HepG2 (cell line): ENCODE measurements around the gene SNF8. TPM values are rescaled to one million over a fixed set of nuclear protein-coding genes. Genes with fewer than 3 reads are reported as not detected.

Source experiments
- FOSL2 ChIP-seq: sonication (generic); formaldehyde crosslinking; IDR thresholded peaks from 2 replicates; pipeline ENCODE4 v1.4.0; 2020; ENCODE audit warnings: missing genetic modification reagents
- FOXA3 ChIP-seq: IDR thresholded peaks from 2 replicates; pipeline ENCODE4 v1.6.1; 2016; ENCODE audit warnings: missing genetic modification reagents, missing compliant biosample characterization
- NFATC3 ChIP-seq: sonication (generic); formaldehyde crosslinking; IDR thresholded peaks from 2 replicates; pipeline ENCODE4 v1.5.1; 2020; ENCODE audit warnings: mild to moderate bottlenecking, missing genetic modification reagents
- REPIN1 ChIP-seq: sonication (generic); formaldehyde crosslinking; IDR thresholded peaks from 2 replicates; pipeline ENCODE4 v1.8.0; 2022; ENCODE audit warnings: missing genetic modification reagents, low read depth, mild to moderate bottlenecking, borderline replicate concordance
- SP140L ChIP-seq: sonication (generic); formaldehyde crosslinking; IDR thresholded peaks from 2 replicates; pipeline ENCODE4 v1.4.0; 2020; ENCODE audit warnings: missing genetic modification reagents, borderline replicate concordance
- SPEN ChIP-seq: sonication (generic); formaldehyde crosslinking; IDR thresholded peaks from 2 replicates; pipeline ENCODE4 v1.5.1; 2020; ENCODE audit warnings: low read depth, mild to moderate bottlenecking, missing genetic modification reagents
- ZKSCAN5 ChIP-seq: sonication (generic); formaldehyde crosslinking; IDR thresholded peaks from 2 replicates; pipeline ENCODE4 v1.5.1; 2020; ENCODE audit warnings: mild to moderate bottlenecking, missing genetic modification reagents
- ZNF234 ChIP-seq: sonication (generic); formaldehyde crosslinking; conservative IDR thresholded peaks from 2 replicates; pipeline ENCODE4 v1.5.1; 2020; ENCODE audit warnings: mild to moderate bottlenecking, missing genetic modification reagents
- ZNF260 ChIP-seq: sonication (generic); formaldehyde crosslinking; IDR thresholded peaks from 2 replicates; pipeline ENCODE4 v1.4.0; 2020; ENCODE audit warnings: missing genetic modification reagents, low read depth, mild to moderate bottlenecking, borderline replicate concordance
- ZNF263 ChIP-seq: sonication (generic); formaldehyde crosslinking; IDR thresholded peaks from 2 replicates; pipeline ENCODE4 v1.4.0; 2020; ENCODE audit warnings: missing genetic modification reagents
- ZNF382 ChIP-seq: sonication (generic); formaldehyde crosslinking; IDR thresholded peaks from 2 replicates; pipeline ENCODE4 v1.5.0; 2020; ENCODE audit warnings: missing genetic modification reagents, mild to moderate bottlenecking, borderline replicate concordance
- ZNF678 ChIP-seq: sonication (generic); formaldehyde crosslinking; IDR thresholded peaks from 2 replicates; pipeline ENCODE4 v1.4.0; 2020; ENCODE audit warnings: mild to moderate bottlenecking, missing genetic modification reagents
- ZSCAN25 ChIP-seq: sonication (generic); formaldehyde crosslinking; IDR thresholded peaks from 2 replicates; pipeline ENCODE4 v1.8.0; 2022; ENCODE audit warnings: mild to moderate bottlenecking, missing genetic modification reagents
- polyA plus RNA-seq, 8 experiments: library from polyadenylated mRNA; depleted of rRNA in 3 of 8; stranded (reverse) in 7 of 8; unstranded in 1 of 8; fragments of >200 nt; fragmentation: Illumina TruSeq in 4 of 8; extraction: Trizol in 4 of 8; gene quantifications; 2 replicates each; pipeline versions ENCODE4 v1.2.1 to v1.2.3, GENCODE V29; 2011 to 2016; ENCODE audit warnings: low read depth in 4 of 8, missing spikeins in 1 of 8, mixed read lengths in 1 of 8; ENCODE audit not compliant: insufficient read depth in 1 of 8
- total RNA-seq, 5 experiments: library from RNA; depleted of rRNA; stranded (reverse); fragments of >200 nt; fragmentation: Illumina TruSeq; extraction: Trizol; gene quantifications; 2 replicates each; pipeline ENCODE4 v1.2.3, GENCODE V29; 2016; ENCODE audit warnings: low read depth in 1 of 5
- TF ChIP-seq, protein P1 (sequence below): IDR thresholded peaks from 2 replicates; pipeline ENCODE4 v1.6.1; 2012; ENCODE audit warnings: low read length, improper control_type of control experiment
- TF ChIP-seq, protein P2 (sequence below): sonication (generic); formaldehyde crosslinking; IDR thresholded peaks from 2 replicates; pipeline ENCODE4 v1.8.0; 2022; ENCODE audit warnings: mild to moderate bottlenecking, missing genetic modification reagents, borderline replicate concordance
- TF ChIP-seq, protein P3 (sequence below): sonication (generic); formaldehyde crosslinking; IDR thresholded peaks from 2 replicates; pipeline ENCODE4 v1.9.0; 2022; ENCODE audit warnings: low read depth, missing genetic modification reagents
- TF ChIP-seq, protein P4 (sequence below): sonication (generic); formaldehyde crosslinking; IDR thresholded peaks from 2 replicates; pipeline ENCODE4 v1.5.1; 2020; ENCODE audit warnings: mild to moderate bottlenecking, missing genetic modification reagents, borderline replicate concordance
- TF ChIP-seq, protein P5 (sequence below): IDR thresholded peaks from 2 replicates; pipeline ENCODE4 v1.6.1; 2016; ENCODE audit warnings: missing biosample characterization, missing genetic modification reagents, low read depth

The SNF8 gene
- total and polyA plus RNA-seq, 2 of the 13 experiments (the other 11 are each of a cell fraction or from before 2014, with no cell fraction given), result 114 to 153 TPM

DNA sequence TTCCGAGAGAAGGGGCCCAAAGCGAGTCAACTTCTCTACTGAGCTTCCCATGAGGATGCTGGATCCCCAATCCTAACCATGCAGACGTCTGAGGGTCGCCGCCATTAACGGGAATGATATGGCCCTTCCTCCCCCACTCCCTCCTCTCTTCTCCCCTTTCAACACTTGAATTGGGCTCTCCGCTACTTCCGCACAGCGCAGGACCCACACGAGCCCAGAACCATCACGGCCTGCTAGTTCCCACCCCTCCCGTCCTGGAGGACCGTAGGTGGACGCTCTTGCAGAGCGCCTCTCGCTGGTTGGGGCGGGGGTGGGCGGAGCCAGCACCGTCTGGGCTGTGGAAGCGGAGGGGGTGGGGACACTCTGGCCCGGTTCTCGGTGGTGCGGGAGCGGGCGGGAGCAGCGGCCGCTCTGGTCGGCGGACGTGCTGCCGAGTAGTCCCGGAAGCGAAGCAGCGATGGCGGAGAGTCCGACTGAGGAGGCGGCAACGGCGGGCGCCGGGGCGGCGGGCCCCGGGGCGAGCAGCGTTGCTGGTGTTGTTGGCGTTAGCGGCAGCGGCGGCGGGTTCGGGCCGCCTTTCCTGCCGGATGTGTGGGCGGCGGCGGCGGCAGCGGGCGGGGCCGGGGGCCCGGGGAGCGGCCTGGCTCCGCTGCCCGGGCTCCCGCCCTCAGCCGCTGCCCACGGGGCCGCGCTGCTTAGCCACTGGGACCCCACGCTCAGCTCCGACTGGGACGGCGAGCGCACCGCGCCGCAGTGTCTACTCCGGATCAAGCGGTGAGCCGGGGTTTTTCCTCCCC is 36.4 kb downstream of the SNF8 start, which contains the start of gene UBE2Z (continued):
- TF ChIP-seq, protein P1, sequence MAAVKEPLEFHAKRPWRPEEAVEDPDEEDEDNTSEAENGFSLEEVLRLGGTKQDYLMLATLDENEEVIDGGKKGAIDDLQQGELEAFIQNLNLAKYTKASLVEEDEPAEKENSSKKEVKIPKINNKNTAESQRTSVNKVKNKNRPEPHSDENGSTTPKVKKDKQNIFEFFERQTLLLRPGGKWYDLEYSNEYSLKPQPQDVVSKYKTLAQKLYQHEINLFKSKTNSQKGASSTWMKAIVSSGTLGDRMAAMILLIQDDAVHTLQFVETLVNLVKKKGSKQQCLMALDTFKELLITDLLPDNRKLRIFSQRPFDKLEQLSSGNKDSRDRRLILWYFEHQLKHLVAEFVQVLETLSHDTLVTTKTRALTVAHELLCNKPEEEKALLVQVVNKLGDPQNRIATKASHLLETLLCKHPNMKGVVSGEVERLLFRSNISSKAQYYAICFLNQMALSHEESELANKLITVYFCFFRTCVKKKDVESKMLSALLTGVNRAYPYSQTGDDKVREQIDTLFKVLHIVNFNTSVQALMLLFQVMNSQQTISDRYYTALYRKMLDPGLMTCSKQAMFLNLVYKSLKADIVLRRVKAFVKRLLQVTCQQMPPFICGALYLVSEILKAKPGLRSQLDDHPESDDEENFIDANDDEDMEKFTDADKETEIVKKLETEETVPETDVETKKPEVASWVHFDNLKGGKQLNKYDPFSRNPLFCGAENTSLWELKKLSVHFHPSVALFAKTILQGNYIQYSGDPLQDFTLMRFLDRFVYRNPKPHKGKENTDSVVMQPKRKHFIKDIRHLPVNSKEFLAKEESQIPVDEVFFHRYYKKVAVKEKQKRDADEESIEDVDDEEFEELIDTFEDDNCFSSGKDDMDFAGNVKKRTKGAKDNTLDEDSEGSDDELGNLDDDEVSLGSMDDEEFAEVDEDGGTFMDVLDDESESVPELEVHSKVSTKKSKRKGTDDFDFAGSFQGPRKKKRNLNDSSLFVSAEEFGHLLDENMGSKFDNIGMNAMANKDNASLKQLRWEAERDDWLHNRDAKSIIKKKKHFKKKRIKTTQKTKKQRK, result no peak
- peak; percentile 79 for TF ChIP-seq FOXA3 (CRISPR knock-in tag)
- peak; percentile 58; the same call in 1 of the 2 replicates for TF ChIP-seq SP140L (CRISPR knock-in tag)
- no peak for TF ChIP-seq ZKSCAN5
- TF ChIP-seq FOSL2 (CRISPR knock-in tag), result peak; percentile 68
- TF ChIP-seq, protein P2, sequence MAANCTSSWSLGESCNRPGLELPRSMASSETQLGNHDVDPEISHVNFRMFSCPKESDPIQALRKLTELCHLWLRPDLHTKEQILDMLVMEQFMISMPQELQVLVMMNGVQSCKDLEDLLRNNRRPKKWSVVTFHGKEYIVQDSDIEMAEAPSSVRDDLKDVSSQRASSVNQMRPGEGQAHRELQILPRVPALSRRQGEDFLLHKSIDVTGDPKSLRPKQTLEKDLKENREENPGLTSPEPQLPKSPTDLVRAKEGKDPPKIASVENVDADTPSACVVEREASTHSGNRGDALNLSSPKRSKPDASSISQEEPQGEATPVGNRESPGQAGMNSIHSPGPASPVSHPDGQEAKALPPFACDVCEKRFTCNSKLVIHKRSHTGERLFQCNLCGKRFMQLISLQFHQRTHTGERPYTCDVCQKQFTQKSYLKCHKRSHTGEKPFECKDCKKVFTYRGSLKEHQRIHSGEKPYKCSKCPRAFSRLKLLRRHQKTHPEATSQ (CRISPR knock-in tag), result 0 out of 2 replicates have a peak, but pooled peaks have one; percentile 54
- no peak for TF ChIP-seq ZNF382 (CRISPR knock-in tag)
- peak; percentile 79 for TF ChIP-seq ZNF263 (CRISPR knock-in tag)
- 0 out of 2 replicates have a peak, but pooled peaks have one; percentile 41 for TF ChIP-seq ZNF234 (CRISPR knock-in tag)
- peak; percentile 95 for TF ChIP-seq REPIN1
- peak; percentile 74 for TF ChIP-seq ZNF678
- TF ChIP-seq ZNF260 (CRISPR knock-in tag), result no peak
- TF ChIP-seq, protein P3, sequence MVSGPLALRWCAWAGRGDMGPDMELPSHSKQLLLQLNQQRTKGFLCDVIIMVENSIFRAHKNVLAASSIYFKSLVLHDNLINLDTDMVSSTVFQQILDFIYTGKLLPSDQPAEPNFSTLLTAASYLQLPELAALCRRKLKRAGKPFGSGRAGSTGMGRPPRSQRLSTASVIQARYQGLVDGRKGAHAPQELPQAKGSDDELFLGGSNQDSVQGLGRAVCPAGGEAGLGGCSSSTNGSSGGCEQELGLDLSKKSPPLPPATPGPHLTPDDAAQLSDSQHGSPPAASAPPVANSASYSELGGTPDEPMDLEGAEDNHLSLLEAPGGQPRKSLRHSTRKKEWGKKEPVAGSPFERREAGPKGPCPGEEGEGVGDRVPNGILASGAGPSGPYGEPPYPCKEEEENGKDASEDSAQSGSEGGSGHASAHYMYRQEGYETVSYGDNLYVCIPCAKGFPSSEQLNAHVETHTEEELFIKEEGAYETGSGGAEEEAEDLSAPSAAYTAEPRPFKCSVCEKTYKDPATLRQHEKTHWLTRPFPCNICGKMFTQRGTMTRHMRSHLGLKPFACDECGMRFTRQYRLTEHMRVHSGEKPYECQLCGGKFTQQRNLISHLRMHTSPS (CRISPR knock-in tag), result peak; percentile 23; the same call in 1 of the 2 replicates
- TF ChIP-seq, protein P4, sequence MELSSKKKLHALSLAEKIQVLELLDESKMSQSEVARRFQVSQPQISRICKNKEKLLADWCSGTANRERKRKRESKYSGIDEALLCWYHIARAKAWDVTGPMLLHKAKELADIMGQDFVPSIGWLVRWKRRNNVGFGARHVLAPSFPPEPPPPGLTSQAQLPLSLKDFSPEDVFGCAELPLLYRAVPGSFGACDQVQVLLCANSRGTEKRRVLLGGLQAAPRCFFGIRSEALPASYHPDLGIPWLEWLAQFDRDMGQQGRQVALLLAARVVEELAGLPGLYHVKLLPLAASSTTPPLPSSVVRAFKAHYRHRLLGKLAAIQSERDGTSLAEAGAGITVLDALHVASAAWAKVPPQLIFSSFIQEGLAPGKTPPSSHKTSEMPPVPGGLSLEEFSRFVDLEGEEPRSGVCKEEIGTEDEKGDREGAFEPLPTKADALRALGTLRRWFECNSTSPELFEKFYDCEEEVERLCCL, result no peak
- TF ChIP-seq ZSCAN25 (CRISPR knock-in tag), result peak; percentile 79
- TF ChIP-seq, protein P5, sequence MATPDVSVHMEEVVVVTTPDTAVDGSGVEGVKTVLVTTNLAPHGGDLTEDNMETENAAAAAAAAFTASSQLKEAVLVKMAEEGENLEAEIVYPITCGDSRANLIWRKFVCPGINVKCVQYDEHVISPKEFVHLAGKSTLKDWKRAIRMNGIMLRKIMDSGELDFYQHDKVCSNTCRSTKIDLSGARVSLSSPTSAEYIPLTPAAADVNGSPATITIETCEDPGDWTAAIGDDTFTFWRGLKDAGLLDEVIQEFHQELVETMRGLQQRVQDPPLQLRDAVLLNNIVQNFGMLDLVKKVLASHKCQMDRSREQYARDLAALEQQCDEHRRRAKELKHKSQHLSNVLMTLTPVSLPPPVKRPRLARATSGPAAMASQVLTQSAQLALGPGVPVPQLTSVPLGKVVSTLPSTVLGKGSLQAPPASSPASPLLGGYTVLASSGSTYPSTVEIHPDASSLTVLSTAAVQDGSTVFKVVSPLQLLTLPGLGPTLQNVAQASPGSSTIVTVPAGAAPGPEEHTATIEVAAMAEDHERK (CRISPR knock-in tag), result peak; percentile 35; the same call in 1 of the 2 replicates
- TF ChIP-seq NFATC3 (CRISPR knock-in tag), result 0 out of 2 replicates have a peak, but pooled peaks have one; percentile 44
- TF ChIP-seq SPEN, result peak; percentile 99
